ENCODE data around the gene PLEKHA6. TPM values are rescaled to one million over a fixed set of nuclear protein-coding genes. Genes with fewer than 3 reads are reported as not detected.

PLEKHA6 gene
- total RNA-seq, 1 experiment from 2014 or later = 36.3 TPM

DNA sequence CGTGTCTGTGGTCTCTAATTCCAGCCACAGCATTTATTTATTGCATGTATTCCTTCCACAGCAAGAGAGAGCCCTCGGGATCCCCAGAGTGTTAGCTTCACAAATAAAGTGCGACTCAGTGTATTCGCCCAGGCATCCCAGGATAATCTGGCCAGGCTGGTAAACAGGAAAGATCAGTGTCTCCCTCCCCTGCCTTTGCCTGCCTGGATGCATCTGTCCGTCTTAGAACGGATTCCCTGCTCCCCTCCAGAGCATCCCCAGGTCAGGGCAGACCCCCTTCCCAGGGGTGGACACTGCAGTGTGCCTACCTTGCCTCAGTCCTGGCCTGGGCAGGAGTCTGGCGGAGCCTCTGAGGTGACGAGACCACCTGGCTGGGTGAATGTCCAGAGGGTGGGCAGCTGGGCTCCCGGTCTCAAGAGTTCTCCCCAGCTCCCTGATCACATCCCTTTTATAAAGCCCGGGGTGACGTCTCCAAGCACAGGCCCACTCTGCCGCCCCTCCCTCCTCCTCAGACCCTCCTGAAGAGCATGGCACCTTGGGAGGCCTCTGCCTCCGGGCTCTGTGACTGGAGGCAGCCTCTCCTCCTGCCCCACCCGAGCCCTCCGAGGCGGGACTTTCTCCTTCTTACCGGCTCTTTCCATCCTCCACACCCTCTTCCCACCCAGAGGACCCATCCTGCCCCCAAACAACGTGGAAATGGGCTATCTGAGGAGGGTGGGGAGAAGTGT, 163.5 kb downstream of the PLEKHA6 start, which contains the start of gene KISS1:
KISS1 (minus strand) TSS at position 424 of the 728 bp plus-strand sequence. CDS start 3,615 bp downstream, outside the sequence.
- DNase-seq (ENCODE audit: low read depth) = no peak
- in situ Hi-C loops (cut with HindIII; ENCODE audit: low pct_unique_long_range_greater_than_20kb, low sequenced_read_pairs) = no loop called here

DNA sequence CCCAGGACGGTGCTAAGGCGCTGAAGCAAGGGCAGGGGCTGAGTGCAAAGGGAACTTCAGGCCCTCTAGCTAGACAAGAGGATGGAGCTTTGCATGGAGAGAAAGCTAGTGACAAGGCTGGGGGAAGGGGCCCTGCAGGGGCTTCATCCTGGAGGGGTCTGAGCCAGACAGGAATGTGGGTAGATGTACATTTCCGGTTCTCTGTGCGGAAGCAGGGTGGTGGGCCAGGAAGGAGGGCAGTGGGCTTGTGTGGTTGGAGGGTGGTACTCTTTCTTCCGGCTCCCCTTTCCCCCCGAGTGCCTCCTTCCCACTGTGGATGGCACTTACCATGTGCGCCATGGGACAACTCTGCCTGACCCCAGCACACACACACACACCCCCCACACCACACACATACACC, 165.0 kb downstream of the PLEKHA6 start:
- in situ Hi-C loops (cut with HindIII; ENCODE audit: low pct_unique_long_range_greater_than_20kb, low sequenced_read_pairs) = no loop called here

DNA sequence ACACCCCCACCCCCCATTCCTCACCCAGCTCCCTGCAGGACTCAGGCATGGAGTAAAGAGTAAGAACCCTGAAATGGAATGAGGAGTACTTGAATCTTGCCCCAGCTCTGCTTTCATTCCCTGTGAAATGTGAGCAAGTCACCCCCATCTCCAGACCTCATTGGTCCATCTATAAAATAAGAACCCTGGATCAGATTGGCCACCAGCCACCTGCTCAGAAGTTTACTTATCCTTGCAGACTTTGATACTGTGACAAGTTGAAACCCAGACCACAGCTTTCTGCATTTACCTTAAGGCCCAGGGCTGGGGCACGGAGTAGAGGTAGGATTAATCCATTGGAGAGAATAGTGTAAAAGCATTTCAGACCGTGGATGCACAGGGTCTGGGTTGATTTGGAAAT, 165.6 kb downstream of the PLEKHA6 start:
- in situ Hi-C loops (cut with HindIII; ENCODE audit: low pct_unique_long_range_greater_than_20kb, low sequenced_read_pairs) = no loop called here
- DNase-seq (ENCODE audit: low read depth) = no peak

More for the DNA sequence above, 165.0 kb downstream of the PLEKHA6 start:
- DNase-seq (ENCODE audit: low read depth) = no peak

DNA sequence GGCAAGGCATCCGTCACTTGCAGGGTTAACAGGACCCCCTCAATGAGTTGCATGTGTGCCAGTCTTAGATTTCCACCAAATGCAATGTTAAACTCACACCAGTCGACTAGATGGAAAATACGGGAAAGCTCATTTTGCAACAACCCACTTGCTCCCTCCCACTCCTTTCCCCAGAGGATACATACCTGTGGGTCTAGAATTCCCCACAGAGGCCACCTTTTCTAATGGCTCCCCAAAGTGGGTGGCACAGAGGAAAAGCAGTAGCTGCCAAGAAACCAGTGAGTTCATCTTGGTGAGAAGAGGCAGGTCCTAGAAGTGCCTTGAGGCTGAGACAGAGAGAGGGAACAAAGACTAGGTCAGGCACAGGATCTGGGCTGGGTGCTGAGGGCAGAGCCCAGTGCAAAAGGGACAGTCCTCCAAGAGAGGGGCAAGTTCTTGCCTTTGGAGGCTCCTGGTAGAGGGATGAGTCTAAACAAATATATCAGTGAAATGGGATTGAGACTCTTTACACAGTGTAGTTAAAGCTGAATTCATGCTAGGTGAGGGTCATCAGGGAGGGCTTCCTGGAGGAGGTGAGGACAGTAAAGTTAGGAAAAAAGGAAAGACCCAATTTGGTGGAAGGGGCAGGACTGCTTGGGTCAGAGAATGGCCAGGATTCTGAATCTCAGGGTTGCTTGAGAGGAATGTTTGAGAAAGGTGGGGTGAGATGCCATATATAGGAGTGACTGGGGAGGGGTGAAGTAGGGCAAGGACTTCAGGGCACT, 167.0 kb downstream of the PLEKHA6 start:
- in situ Hi-C loops (cut with HindIII; ENCODE audit: low pct_unique_long_range_greater_than_20kb, low sequenced_read_pairs) = no loop called here
- no peak for DNase-seq (ENCODE audit: low read depth)

DNA sequence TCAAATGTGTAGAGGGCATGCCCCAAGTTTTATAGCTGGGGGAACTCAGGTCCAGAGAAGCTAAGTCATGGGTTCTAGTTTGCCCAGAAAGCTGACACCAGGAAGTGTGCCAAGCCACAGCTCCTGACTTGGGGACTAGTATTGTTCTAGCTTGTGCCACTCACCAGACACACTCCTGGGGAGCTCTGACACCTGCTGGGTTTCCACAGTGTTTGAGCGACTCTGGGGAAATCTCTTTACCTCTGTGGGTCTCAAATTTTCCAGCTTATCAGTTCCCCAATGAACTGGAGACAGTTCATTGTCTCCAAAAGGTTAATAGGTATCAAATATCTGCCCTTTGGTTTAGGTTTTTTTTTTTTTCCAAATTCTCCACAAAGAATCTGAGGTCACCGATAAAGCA, 167.7 kb downstream of the PLEKHA6 start:
- DNase-seq (ENCODE audit: low read depth) = no peak
- in situ Hi-C loops (cut with HindIII; ENCODE audit: low pct_unique_long_range_greater_than_20kb, low sequenced_read_pairs) = no loop called here

DNA sequence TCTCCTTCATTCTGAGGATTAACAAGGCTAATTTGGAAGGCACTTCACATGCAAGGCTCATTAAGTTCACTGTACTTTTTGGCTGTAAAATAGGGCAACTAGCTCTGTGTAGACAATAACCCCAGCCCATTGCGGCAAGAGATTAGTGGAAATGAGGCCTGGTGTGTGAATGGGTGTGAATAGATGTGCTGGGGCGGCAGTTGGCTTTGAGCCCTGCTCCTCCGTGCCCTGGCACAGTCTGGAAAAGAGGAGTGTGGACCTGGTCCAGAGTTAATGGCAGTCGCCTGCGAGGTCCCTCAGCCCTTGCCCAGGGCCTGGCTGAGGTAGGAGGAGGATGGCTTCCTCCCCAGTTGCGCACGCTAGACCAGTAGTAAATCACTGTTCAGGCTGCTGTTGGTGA, 168.3 kb downstream of the PLEKHA6 start:
- no peak for DNase-seq (ENCODE audit: low read depth)
- in situ Hi-C loops (cut with HindIII; ENCODE audit: low pct_unique_long_range_greater_than_20kb, low sequenced_read_pairs) = no loop called here

DNA sequence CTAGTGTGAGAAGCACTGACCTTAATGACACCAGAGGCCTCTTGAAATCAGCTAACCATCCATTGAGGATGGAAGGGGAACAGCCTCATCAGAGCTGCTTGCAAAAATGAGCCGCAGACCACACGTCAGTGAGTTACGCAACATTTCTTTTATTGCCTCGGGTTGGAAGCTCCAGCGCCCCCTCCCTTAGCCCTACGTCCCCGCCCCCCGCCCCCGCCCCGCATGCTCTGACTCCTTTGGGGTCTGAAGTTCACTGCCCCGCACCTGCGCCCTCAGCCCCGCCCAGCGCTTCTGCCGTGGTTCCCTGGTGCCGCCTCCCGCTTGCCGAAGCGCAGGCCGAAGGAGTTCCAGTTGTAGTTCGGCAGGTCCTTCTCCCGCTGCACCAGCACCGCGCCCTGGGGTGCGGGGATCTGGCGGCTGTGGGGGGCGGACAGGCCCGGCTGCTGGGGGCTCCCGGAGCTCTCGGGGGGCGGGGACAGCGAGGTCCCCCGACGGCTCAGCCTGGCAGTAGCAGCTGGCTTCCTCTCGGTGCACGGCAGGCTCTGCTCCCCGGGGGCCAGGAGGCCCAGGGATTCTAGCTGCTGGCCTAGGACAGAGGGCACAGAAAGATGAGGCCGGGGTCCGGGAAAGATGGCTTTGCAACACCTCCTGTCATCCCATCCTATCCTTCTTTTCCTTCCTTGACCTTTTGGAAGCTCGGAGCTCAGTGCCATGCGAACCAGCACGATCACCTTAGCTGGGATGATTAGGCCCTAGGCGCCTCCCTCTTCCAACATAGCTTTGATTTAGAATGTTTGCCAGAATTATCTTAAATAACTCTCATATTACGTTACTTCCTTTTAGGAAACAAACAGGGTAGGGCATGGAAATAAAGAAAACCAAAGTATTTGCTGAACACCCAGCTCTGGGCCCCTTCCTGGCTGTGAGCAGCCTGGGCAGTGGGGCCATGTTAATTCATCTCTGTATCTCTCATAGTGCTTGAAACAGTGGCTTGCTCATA, 169.2 kb downstream of the PLEKHA6 start:
- no peak for DNase-seq (ENCODE audit: low read depth)
- in situ Hi-C loops (cut with HindIII; ENCODE audit: low pct_unique_long_range_greater_than_20kb, low sequenced_read_pairs) = no loop called here

DNA sequence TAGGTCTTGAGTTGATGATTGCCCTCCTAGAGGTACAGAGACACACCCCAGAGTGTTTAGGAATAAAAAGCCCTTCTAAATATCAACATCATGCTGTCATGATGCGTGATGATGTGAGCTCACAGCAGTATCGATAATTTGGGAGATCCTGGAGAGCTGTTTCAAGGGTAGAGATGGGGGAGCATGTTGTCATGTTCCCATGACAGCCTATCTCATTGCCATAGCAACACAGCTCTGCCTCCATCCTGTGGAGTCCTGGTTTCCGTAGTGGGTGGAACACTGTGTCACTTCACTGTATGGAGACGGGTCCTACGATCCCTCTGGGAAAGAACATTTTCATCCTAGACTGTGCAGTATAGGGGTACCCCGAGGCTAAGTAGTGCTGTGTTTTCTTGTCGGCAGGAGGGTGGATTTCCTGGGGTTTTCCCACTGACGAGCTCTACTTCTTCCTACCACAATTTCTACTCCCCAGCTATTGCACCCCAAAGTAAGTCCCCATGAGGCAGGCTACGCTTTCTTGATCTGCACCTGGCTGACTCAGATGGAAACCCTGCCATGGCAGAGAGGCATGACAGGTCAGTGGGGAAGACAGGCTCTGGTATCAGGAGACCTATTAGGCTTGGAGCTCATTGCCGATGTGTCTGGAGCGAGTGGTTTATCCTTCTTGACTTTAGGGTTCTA, 170.6 kb downstream of the PLEKHA6 start:
- in situ Hi-C loops (cut with HindIII; ENCODE audit: low pct_unique_long_range_greater_than_20kb, low sequenced_read_pairs) = no loop called here
- DNase-seq (ENCODE audit: low read depth) = no peak

DNA sequence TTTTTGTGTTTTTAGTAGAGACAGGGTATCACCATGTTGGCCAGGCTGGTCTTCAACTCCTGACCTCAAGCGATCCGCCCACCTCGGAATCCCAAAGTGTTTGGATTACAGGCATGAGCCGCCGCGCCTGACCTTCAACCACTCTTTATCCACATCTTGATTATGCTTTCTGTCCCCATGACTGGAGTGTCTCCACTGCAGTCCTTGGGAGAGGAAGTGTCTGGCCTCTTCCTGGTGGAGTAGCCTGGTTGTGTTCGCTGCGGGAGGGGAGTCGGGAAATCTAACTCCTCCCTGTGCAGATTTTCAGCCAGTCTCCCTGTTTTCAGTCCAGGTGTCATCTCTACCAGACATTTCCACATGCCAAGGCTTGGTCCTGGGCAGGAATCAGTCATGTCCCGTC, 173.1 kb downstream of the PLEKHA6 start:
- no peak for DNase-seq (ENCODE audit: low read depth)
- in situ Hi-C loops (cut with HindIII; ENCODE audit: low pct_unique_long_range_greater_than_20kb, low sequenced_read_pairs) = no loop called here

DNA sequence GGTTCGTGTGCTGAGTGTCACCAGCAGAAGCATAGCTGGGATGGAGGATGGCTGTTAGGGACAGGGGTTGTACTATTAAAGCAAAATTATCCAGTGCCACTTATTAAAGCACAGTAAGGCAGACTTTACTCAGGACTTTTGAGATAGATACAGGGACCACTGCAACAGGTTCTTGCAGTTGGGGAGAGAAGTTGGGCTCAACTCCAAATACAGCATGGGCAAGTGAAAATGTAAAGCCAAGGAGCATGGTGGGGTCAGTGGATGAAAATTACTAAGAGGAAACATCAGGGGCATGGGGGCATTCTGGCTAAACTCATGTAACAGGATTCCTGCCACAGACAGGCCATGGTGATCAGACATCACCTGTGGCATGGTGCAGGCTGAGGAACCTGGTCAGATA, 178.6 kb downstream of the PLEKHA6 start:
- no peak for DNase-seq (ENCODE audit: low read depth)
- in situ Hi-C loops (cut with HindIII; ENCODE audit: low pct_unique_long_range_greater_than_20kb, low sequenced_read_pairs) = no loop called here

DNA sequence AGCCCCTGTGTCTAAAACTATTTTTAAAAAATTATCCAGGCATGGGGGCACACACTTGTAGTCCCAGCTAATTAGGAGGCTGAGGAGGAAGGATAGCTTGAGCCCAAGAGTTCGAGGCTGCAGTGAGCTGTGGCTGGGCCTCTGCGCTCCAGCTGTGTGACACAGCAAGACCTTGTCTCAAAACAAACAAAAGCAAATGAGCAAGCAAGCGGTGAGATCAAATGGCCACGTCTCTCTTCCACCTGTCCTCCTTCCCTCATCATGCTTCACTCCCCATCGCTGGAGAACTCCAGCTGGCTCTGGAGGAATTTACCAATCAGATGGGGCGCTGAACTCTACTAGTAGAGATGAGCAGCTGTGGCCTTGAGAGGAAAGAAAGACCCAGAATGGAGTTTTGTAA, 179.6 kb downstream of the PLEKHA6 start:
- no peak for DNase-seq (ENCODE audit: low read depth)
- in situ Hi-C loops (cut with HindIII; ENCODE audit: low pct_unique_long_range_greater_than_20kb, low sequenced_read_pairs) = no loop called here

DNA sequence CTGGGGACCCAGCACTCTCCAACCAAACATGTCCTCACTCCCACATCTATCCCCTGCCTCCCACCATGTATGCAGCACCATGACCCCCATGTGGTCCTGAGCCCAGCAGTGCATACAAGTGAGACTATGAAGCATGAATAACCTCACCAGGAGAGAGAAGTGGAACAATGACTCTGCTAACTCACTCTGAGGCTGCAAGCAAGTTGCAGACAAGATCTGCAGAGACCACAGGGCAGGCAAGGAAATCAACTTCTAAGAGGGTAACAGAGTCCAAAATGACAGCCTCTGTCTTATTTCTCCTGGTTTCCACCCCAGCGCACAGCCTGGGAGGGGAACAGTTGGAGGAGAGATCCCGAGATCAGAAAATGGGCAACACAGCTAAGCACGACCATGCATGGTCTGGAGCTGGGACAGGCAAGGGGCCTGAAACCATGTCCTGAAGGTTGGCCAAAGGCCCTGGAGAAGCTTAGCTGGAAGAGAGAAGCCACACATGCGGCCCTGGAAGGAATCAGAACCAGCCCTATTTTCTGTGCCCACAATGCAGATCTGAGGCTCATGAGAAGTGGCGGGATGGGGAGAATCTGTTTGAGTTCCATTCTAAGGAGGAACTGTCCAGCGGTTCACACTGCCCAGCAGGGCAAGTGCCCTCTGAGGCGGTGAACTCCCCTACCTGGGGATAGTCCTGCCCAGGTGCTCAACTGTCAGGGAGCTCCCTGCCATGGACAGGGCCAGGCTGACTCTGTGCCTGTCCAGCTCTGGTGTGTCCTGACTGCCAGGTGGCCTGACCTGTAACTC, 181.0 kb downstream of the PLEKHA6 start:
- in situ Hi-C loops (cut with HindIII; ENCODE audit: low pct_unique_long_range_greater_than_20kb, low sequenced_read_pairs) = no loop called here
- no peak for DNase-seq (ENCODE audit: low read depth)

DNA sequence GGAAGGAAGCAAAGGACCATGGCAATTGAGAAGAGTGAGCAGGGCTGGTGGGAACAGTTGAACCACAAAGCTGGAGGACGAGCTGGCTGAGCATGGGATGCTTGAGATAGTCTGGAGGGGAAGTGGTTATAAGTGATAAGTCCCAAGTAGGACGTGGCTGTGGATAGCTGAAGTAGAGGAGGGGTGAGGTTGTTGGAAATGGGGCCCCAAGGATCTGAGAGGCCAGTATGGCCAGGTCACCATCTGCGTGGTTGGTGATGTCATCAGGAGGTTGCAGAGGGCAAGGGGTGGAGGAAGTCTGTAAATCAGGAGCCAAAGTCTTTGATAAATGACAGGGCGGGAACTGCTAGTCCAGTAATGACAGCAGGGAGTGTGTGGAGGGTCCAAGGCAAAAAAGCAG, 182.6 kb downstream of the PLEKHA6 start:
- DNase-seq (ENCODE audit: low read depth) = no peak
- in situ Hi-C loops (cut with HindIII; ENCODE audit: low pct_unique_long_range_greater_than_20kb, low sequenced_read_pairs) = no loop called here

DNA sequence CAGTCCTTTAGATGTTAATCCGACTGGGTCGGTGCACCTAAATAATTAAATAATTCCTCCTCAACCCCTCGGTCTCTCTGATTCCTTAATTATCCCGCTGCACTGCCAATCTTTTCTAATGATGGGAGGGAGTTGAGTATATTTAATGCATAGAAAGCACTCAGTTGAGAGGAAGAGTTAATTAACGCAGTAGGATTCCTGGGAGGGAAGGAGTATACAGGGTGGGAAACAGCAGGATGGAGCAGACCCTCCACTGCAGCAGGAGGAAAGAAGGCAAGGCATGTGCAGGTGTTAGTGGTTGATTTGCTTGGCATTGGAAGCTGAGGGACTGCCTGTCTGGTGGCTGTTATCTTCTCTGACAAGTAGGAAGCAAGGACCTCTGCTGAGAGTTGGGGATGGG, 183.7 kb downstream of the PLEKHA6 start:
- no peak for DNase-seq (ENCODE audit: low read depth)
- in situ Hi-C loops (cut with HindIII; ENCODE audit: low pct_unique_long_range_greater_than_20kb, low sequenced_read_pairs) = no loop called here

DNA sequence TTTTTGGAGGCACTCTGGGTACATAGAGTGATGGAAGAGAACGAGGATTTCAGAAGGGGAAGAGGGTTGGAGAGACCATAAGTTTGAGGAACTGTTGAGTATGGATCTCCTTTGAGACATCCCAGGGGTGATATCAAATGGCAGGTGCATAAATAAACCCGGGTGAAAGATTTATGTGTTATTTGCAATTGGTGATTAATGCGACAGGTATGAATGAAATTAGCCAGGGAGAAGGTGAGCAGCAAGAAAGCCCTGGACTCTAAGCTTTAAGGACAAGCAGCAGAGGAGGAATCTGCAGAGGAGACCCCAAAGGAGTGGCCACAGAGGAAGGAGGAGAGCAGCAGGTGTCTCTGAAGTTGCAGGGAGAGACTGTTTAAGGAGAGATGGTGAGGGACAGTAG, 184.8 kb downstream of the PLEKHA6 start:
- in situ Hi-C loops (cut with HindIII; ENCODE audit: low pct_unique_long_range_greater_than_20kb, low sequenced_read_pairs) = no loop called here
- no peak for DNase-seq (ENCODE audit: low read depth)

DNA sequence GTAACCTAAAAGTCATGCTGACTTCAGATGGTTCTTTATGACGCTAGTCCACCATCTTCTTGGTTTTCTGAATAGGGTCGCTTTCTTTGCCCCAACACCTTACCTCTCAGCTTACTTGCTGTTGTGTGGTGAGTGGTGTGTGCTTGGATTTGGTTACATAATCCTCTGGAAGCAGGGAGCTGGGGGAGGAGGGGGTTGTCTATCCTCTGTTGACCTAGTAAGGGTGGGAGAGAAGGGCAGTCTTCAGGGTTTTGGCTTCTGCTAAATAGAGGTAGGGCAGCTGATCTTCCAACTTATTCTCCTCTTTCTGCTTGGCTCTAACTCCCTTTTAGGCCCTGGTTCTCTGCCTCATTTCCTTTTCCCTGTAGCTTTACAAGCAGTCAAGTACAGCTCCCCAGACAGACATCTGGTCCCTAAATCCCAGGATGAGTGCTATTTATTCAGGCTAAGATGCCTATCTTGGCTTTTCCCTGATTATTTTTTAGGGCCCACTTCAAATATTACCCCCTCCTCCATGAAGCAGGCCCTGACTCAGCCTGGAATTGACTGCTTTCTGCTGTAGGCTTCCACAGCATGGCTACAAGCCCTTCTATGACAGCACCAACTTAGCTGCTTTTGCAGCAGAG, 187.2 kb downstream of the PLEKHA6 start:
- in situ Hi-C loops (cut with HindIII; ENCODE audit: low pct_unique_long_range_greater_than_20kb, low sequenced_read_pairs) = no loop called here

DNA sequence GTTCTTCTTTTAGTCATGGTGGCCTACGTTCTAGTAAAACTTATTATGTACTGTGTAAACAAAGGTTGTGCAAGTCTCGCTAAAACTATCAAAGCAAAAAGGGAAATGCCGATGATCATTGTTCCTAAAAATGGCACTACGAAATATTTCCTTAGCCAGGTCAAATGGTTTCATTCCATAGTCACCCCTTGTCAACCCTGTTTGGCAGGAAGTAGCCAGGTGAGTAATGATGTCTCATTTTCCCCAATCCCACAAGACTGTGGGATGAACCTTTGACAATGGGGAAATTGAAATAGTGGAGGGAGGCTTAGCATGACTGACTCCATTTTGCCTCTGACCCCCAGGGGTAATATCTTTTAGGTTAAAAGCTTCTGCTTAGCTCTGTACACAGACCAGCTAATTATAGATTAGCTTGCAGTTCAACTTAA, 188.0 kb downstream of the PLEKHA6 start:
- DNase-seq (ENCODE audit: low read depth) = no peak
- in situ Hi-C loops (cut with HindIII; ENCODE audit: low pct_unique_long_range_greater_than_20kb, low sequenced_read_pairs) = no loop called here

More for the DNA sequence above, 187.2 kb downstream of the PLEKHA6 start:
- DNase-seq (ENCODE audit: low read depth) = no peak

All from Caki2 (cell line).